Uterus (tissue), 2 donors: ENCODE results near the gene GGTLC2.
"Not testable (repeated sequence)": the region's sequence is repeated elsewhere in the genome, so short reads cannot be mapped to it uniquely, and the experiment has no call there.

Source experiments
- CTCF ChIP-seq, 4 experiments: fragments of 200-600 bp in 2 of 4; fragments of 450-650 bp in 2 of 4; sonication (generic) in 2 of 4; IDR thresholded peaks; one replicate each; pipeline ENCODE4 v1.5.1; 2016 to 2019; ENCODE audit warnings: antibody characterized with exemption in 4 of 4, mild to moderate bottlenecking in 2 of 4, moderate library complexity in 1 of 4
- POLR2A ChIP-seq, 2 donors: fragments of 450-650 bp; IDR thresholded peaks; one replicate each; pipeline ENCODE4 v1.6.1; 2016; ENCODE audit warnings: antibody characterized with exemption in 2 of 2, mild to moderate bottlenecking in 1 of 2, moderate library complexity in 1 of 2

- not testable (repeated sequence) for TF ChIP-seq CTCF, POLR2A (IDR thresholded peaks at IDR 0.05)
Measured at GRCh38 chr22:22628546-22629495, 15.6 kb upstream of the GGTLC2 start.
